Naive thymus-derived CD4-positive, alpha-beta T cell (primary cell): Measurements from ENCODE around the gene ZBTB42. TPM values are rescaled to one million over a fixed set of nuclear protein-coding genes. Genes with fewer than 3 reads are reported as not detected.
A peak's percentile ranks its signal among the peaks of the same experiment; 100 is the strongest.

Experiments
- ATAC-seq: fragments of 150-1000 bp; cut with Tn5 transposase; 2 replicates; pipeline ENCODE4 v1.10.0; 2021; ENCODE audit warnings: mild to moderate bottlenecking, moderate library complexity
- CTCF ChIA-PET: fragments of 350-600 bp; sonication (Branson Sonifier 250); formaldehyde crosslinking; loops from one replicate; lab custom pipeline; 2021; ENCODE audit warnings: antibody characterized with exemption; lab: Charles Lee
- POLR2A ChIA-PET: fragments of 350-600 bp; sonication (Branson Sonifier 250); formaldehyde crosslinking; loops from one replicate; lab custom pipeline; 2021; ENCODE audit warnings: antibody characterized with exemption, inconsistent platforms; lab: Charles Lee
- DNase-seq, 9 donors: peaks; one replicate each; pipeline versions ENCODE4 v3.0.0 to v3.0.0-alpha.2; 2020 to 2022; ENCODE audit warnings: mixed read lengths in 1 of 9
- H3K27ac ChIP-seq: one replicate; pipeline ENCODE4 v1.7.0; 2013; ENCODE audit warnings: mild to moderate bottlenecking, low read depth, low read length, moderate library complexity
- H3K27me3 ChIP-seq, 2 donors: one replicate each; pipeline ENCODE4 v1.7.0; 2013; ENCODE audit warnings: low read length in 2 of 2, mild to moderate bottlenecking in 2 of 2, moderate library complexity in 2 of 2; ENCODE audit not compliant: control insufficient read depth in 2 of 2, insufficient read depth in 2 of 2
- H3K36me3 ChIP-seq, 3 experiments: 1 replicate in 2 of 3; 2 replicates in 1 of 3; pipeline ENCODE4 v1.7.0; 2013; ENCODE audit warnings: low read length in 3 of 3, mild to moderate bottlenecking in 3 of 3, moderate library complexity in 1 of 3; ENCODE audit not compliant: insufficient read depth in 3 of 3, control insufficient read depth in 2 of 3
- H3K4me1 ChIP-seq, 2 donors: one replicate each; pipeline ENCODE4 v1.7.0; 2013; ENCODE audit warnings: low read length in 2 of 2, mild to moderate bottlenecking in 2 of 2, moderate library complexity in 1 of 2; ENCODE audit not compliant: control insufficient read depth in 2 of 2, insufficient read depth in 2 of 2
- H3K4me3 ChIP-seq: 2 replicates; pipeline ENCODE4 v1.7.0; 2013; ENCODE audit warnings: mild to moderate bottlenecking, low read length
- H3K9me3 ChIP-seq, 3 experiments: 1 replicate in 2 of 3; 2 replicates in 1 of 3; pipeline ENCODE4 v1.7.0; 2013; ENCODE audit warnings: low read length in 3 of 3; ENCODE audit not compliant: control insufficient read depth in 2 of 3
- H3K27ac Mint-ChIP-seq, 9 donors: one replicate each; pipeline ENCODE4 v1.8.0; 2020 to 2022; ENCODE audit warnings: mixed read lengths in 9 of 9, mild to moderate bottlenecking in 8 of 9, moderate library complexity in 5 of 9, inconsistent platforms in 2 of 9
- H3K27me3 Mint-ChIP-seq, 5 donors: one replicate each; pipeline ENCODE4 v1.8.0; 2021 to 2022; ENCODE audit warnings: mixed read lengths in 5 of 5, mild to moderate bottlenecking in 1 of 5
- H3K36me3 Mint-ChIP-seq, 5 donors: one replicate each; pipeline ENCODE4 v1.8.0; 2020 to 2022; ENCODE audit warnings: mixed read lengths in 5 of 5, mild to moderate bottlenecking in 3 of 5, inconsistent platforms in 1 of 5
- H3K4me1 Mint-ChIP-seq, 7 donors: one replicate each; pipeline ENCODE4 v1.8.0; 2020 to 2022; ENCODE audit warnings: mixed read lengths in 7 of 7, mild to moderate bottlenecking in 3 of 7, inconsistent platforms in 1 of 7
- H3K4me3 Mint-ChIP-seq, 10 donors: one replicate each; pipeline ENCODE4 v1.8.0; 2020 to 2022; ENCODE audit warnings: mild to moderate bottlenecking in 10 of 10, mixed read lengths in 10 of 10, moderate library complexity in 6 of 10, inconsistent platforms in 2 of 10
- H3K9me3 Mint-ChIP-seq, 11 donors: one replicate each; pipeline ENCODE4 v1.8.0; 2020 to 2022; ENCODE audit warnings: mixed read lengths in 11 of 11, mild to moderate bottlenecking in 4 of 11, inconsistent platforms in 1 of 11, moderate library complexity in 1 of 11
- intact Hi-C, 2 donors: fragments of 100-400 bp; cut with micrococcal nuclease; formaldehyde crosslinking; loops; one replicate each; pipeline ENCODE4 v1.15.1; 2023
- polyA plus RNA-seq, 2 donors: library from polyadenylated mRNA; unstranded; fragments of 300-500 nt; fragmentation: Illumina TruSeq; gene quantifications; one replicate each; pipeline ENCODE4 v1.2.3, GENCODE V29; 2021
- total RNA-seq, 6 experiments: library from RNA in 5 of 6; stranded (reverse) in 5 of 6; gene quantifications; 1 replicate in 5 of 6; 2 replicates in 1 of 6; pipeline ENCODE4 v1.2.3 and lab custom pipeline; 2021 to 2026

ZBTB42 gene
- total and polyA plus RNA-seq, 7 experiments from 2014 or later: 2.1 to 11.3 (median 3.9) TPM

DNA sequence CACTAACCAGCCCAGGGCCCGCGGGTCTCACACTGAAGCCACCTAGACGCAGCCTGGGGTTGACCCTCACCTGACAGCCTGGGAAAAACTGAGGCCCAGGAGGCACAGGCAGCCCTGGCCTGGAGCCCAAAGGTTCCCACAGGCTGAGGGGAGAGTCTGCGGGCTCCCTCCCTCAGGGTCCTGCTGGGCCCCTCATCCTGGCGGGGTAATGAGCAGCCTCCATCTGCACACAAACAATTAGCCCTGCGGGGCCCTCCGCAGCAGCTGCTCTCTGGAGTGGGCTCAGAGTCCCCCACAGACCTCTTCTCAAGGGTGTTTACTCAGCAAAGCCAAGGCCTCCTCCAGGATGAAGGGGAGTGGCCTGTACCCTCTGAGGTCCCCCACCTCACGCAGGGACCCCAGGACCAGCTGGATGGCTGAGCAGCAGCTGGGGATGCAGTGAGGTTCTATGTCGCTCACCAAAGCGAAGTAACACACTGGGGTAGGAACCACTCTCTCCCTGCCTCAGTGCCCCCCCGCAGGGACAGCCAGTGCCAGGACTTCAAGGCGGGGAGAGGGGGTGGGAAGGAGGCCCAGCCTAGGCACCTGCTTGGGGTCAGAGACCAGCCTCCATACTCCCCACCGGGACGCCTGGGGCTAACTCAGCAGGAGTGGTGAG lies 12.6 kb upstream of the ZBTB42 start:
- H3K9me3 ChIP-seq: no peaks in the 10 kb centered on the region
- intact Hi-C loops: no loop called here
- Mint-ChIP-seq H3K4me1 (peaks cover 3 to 41% (median 27%) of the 10 kb centered on the region in 7 donors), H3K36me3 (peaks cover 0 to 4% (median 0%) of the 10 kb centered on the region in 5 donors), H3K9me3 (no peaks in the 10 kb centered on the region), H3K27ac (peak overlapping the region in 2 of 9 donors; percentile 5 to 14), H3K4me3 (peak overlapping the region in 1 of 10 donors; percentile 48), H3K27me3 (no peaks in the 10 kb centered on the region)
- no peak for ATAC-seq
- no peak for DNase-seq
- H3K4me3 ChIP-seq: no peak overlapping the region
- peaks cover 12 to 20% of the 10 kb centered on the region in 2 donors for H3K4me1 ChIP-seq
- CTCF ChIA-PET: no interaction called here
- H3K27ac ChIP-seq: no peak overlapping the region
- POLR2A ChIA-PET: interaction anchor here (1.2 kb wide), 2 partner anchors 12 to 93 kb away, joined by 3 read pairs; no protein-coding TSS in a partner anchor
- peaks cover 0 to 46% (median 4%) of the 10 kb centered on the region in 3 experiments for H3K36me3 ChIP-seq
- H3K27me3 ChIP-seq: no peaks in the 10 kb centered on the region

- H3K9me3 ChIP-seq: no peaks in the 10 kb centered on the region
- no peak overlapping the region for H3K4me3 ChIP-seq
- H3K4me1 ChIP-seq: peaks cover 20 to 28% of the 10 kb centered on the region in 2 donors
- H3K27me3 ChIP-seq: no peaks in the 10 kb centered on the region
- ChIA-PET POLR2A (no interaction called here), CTCF (no interaction called here)
- DNase-seq: no peak
- no peaks in the 10 kb centered on the region for H3K9me3 Mint-ChIP-seq
- H3K4me3 Mint-ChIP-seq: no peak overlapping the region
- H3K36me3 ChIP-seq: peaks cover 0 to 46% (median 4%) of the 10 kb centered on the region in 3 experiments
- H3K27ac Mint-ChIP-seq: peak overlapping the region in 1 of 9 donors; percentile 21
- intact Hi-C loops: no loop called here
- H3K27ac ChIP-seq: no peak overlapping the region
- peaks cover 10 to 49% (median 35%) of the 10 kb centered on the region in 7 donors for H3K4me1 Mint-ChIP-seq
- peaks cover 0 to 4% (median 0%) of the 10 kb centered on the region in 5 donors for H3K36me3 Mint-ChIP-seq
- no peaks in the 10 kb centered on the region for H3K27me3 Mint-ChIP-seq
- no peak for ATAC-seq
These were observed 11.8 kb upstream of the ZBTB42 start for GRCh38 chr14:104788873-104789663.

- Histone ChIP-seq H3K4me1 (peaks cover 21 to 34% of the 10 kb centered on the region in 2 donors), H3K9me3 (no peaks in the 10 kb centered on the region), H3K36me3 (peaks cover 0 to 42% (median 4%) of the 10 kb centered on the region in 3 experiments), H3K4me3 (no peak overlapping the region), H3K27ac (no peak overlapping the region), H3K27me3 (no peaks in the 10 kb centered on the region)
- Mint-ChIP-seq H3K27ac (peak overlapping the region in 1 of 9 donors; percentile 66), H3K36me3 (peaks cover 0 to 4% (median 0%) of the 10 kb centered on the region in 5 donors), H3K4me1 (peaks cover 12 to 55% (median 41%) of the 10 kb centered on the region in 7 donors), H3K4me3 (peak overlapping the region in 1 of 10 donors; percentile 71), H3K9me3 (no peaks in the 10 kb centered on the region), H3K27me3 (no peaks in the 10 kb centered on the region)
- POLR2A ChIA-PET: no interaction called here
- intact Hi-C loops: loop anchor here in 1 of 2 donors (10.0 kb wide), 1 partner anchor 515 kb away; the partner anchor contains the start of gene BRF1
- ATAC-seq (no peak), DNase-seq (no peak)
- CTCF ChIA-PET: no interaction called here
These were observed 10.9 kb upstream of the ZBTB42 start for GRCh38 chr14:104789752-104790743.

- Mint-ChIP-seq H3K27ac (peak overlapping the region in 1 of 9 donors; percentile 2), H3K27me3 (no peaks in the 10 kb centered on the region), H3K4me1 (peaks cover 12 to 50% (median 45%) of the 10 kb centered on the region in 7 donors), H3K4me3 (peak overlapping the region in 5 of 10 donors; percentile 10 to 51 (median 35)), H3K36me3 (peaks cover 0 to 4% (median 0%) of the 10 kb centered on the region in 5 donors), H3K9me3 (no peaks in the 10 kb centered on the region)
- ChIA-PET CTCF (no interaction called here), POLR2A (no interaction called here)
- intact Hi-C loops: loop anchor here in 1 of 2 donors (10.0 kb wide), 1 partner anchor 513 kb away; the partner anchor contains the start of gene BRF1
- H3K4me1 ChIP-seq: peaks cover 25 to 39% of the 10 kb centered on the region in 2 donors
- H3K27me3 ChIP-seq: no peaks in the 10 kb centered on the region
- H3K9me3 ChIP-seq: no peaks in the 10 kb centered on the region
- DNase-seq (no peak), ATAC-seq (no peak)
- peaks cover 0 to 37% (median 4%) of the 10 kb centered on the region in 3 experiments for H3K36me3 ChIP-seq
- no peak overlapping the region for H3K4me3 ChIP-seq
- H3K27ac ChIP-seq: no peak overlapping the region
These were observed 9.5 kb upstream of the ZBTB42 start for GRCh38 chr14:104791425-104791824.

DNA sequence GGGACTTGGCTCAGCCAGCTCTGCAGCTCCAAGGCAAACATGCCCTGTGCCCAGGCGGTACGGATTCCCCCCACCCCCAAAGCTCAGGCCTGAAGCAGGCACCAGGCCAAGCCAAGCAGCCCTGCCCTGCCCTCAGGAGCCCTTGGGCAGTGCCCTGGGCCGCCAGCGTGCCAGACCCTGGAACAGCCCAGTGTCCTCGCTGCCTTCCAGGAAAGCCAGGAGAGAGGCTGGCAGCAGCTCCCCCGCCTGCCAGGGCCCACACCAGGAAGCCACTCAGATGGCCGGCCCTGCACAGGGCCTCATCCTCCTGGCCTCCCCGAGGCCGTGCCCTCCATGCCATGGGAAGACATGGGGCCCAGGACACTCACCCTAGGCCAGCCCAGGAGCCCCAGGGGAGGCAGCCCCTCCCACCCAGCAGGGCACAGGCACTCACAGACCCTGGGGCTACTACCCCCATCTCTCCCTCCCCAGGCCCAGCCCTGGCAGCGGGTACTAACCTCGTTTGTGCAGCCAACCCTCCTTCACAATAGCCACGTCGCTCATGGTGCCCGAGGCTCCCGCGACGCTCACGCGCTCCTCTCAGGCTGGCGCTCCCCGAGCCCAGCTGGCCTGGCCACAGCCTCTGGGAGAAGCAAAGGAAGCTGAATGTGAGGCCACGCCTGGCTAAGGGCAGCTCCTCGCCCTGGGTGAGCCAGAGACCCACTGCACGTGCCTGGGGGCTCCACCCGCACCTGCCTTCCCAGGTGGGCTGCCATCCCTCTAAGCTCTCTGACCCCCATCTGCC lies 8.6 kb upstream of the ZBTB42 start:
- Mint-ChIP-seq H3K27ac (peak overlapping the region in 2 of 9 donors; percentile 29 to 48), H3K9me3 (no peaks in the 10 kb centered on the region), H3K4me1 (peaks cover 12 to 50% (median 42%) of the 10 kb centered on the region in 7 donors), H3K4me3 (peak overlapping the region in 5 of 10 donors; percentile 16 to 88 (median 47)), H3K36me3 (peaks cover 0 to 4% (median 0%) of the 10 kb centered on the region in 5 donors), H3K27me3 (no peaks in the 10 kb centered on the region)
- ChIA-PET CTCF (no interaction called here), POLR2A (no interaction called here)
- no peaks in the 10 kb centered on the region for H3K27me3 ChIP-seq
- H3K4me1 ChIP-seq: peaks cover 18 to 30% of the 10 kb centered on the region in 2 donors
- intact Hi-C loops: loop anchor here in 1 of 2 donors (10.0 kb wide), 1 partner anchor 513 kb away; the partner anchor contains the start of gene BRF1
- no peak overlapping the region for H3K27ac ChIP-seq
- H3K4me3 ChIP-seq: no peak overlapping the region
- no peaks in the 10 kb centered on the region for H3K9me3 ChIP-seq
- ATAC-seq (no peak), DNase-seq (no peak)
- peaks cover 0 to 37% (median 4%) of the 10 kb centered on the region in 3 experiments for H3K36me3 ChIP-seq
